Heart right ventricle (tissue), 16 donors: Measurements from ENCODE around the gene MTURN. TPM values are rescaled to one million over a fixed set of nuclear protein-coding genes. Genes with fewer than 3 reads are reported as not detected.

Source experiments
- ATAC-seq, 8 donors: fragments of 200-7000 bp; cut with Tn5 transposase; one replicate each; pipeline ENCODE4 v1.9.1; 2020; ENCODE audit warnings: mild to moderate bottlenecking in 8 of 8, moderate library complexity in 8 of 8, moderate number of reproducible peaks in 1 of 8
- DNase-seq, 2 donors: peaks; one replicate each; pipeline ENCODE4 v3.0.0-alpha.2; 2020
- H3K27ac ChIP-seq, 10 donors: fragments of 200-600 bp; sonication (generic) in 2 of 10; one replicate each; pipeline versions ENCODE4 v1.5.0 to v1.8.0; 2020 to 2022; ENCODE audit warnings: mild to moderate bottlenecking in 3 of 10
- H3K27me3 ChIP-seq, 7 donors: fragments of 200-600 bp; one replicate each; pipeline ENCODE4 v1.8.0; 2021 to 2022; ENCODE audit warnings: mild to moderate bottlenecking in 2 of 7
- H3K36me3 ChIP-seq, 9 donors: fragments of 200-600 bp; sonication (generic) in 1 of 9; one replicate each; pipeline versions ENCODE4 v1.5.0 to v1.8.0; 2020 to 2022; ENCODE audit warnings: mild to moderate bottlenecking in 2 of 9
- H3K4me1 ChIP-seq, 9 donors: fragments of 200-600 bp; sonication (generic) in 1 of 9; one replicate each; pipeline versions ENCODE4 v1.5.0 to v1.8.0; 2020 to 2022; ENCODE audit warnings: mild to moderate bottlenecking in 4 of 9
- H3K4me3 ChIP-seq, 10 donors: fragments of 200-600 bp; sonication (generic) in 2 of 10; one replicate each; pipeline versions ENCODE4 v1.5.0 to v1.8.0; 2020 to 2022; ENCODE audit warnings: mild to moderate bottlenecking in 7 of 10, moderate library complexity in 2 of 10
- H3K9me3 ChIP-seq, 11 donors: fragments of 200-600 bp in 10 of 11; sonication (generic) in 2 of 11; one replicate each; pipeline versions ENCODE4 v1.5.0 to v1.8.0; 2013 to 2022; ENCODE audit warnings: mild to moderate bottlenecking in 2 of 11, control low read depth in 1 of 11, moderate library complexity in 1 of 11
- WGBS, 2 donors: extraction: QIAGEN DNeasy Blood & Tissue Kit; methylation state at CpG; one replicate each; pipeline ENCODE4 v1.1.7; 2013; ENCODE audit warnings: inconsistent platforms in 1 of 2; 5-methylcytosine and 5-hydroxymethylcytosine counted together
- intact Hi-C, 10 donors: fragments of 100-400 bp; cut with DNase I; formaldehyde crosslinking; loops; one replicate each; pipeline versions ENCODE4 v1.11.1 to v1.14.2; 2022
- polyA plus RNA-seq, 2 donors: library from polyadenylated mRNA; stranded (reverse); fragments of 200-250 nt; gene quantifications; one replicate each; pipeline ENCODE4 v1.2.3, GENCODE V29; 2013
- total RNA-seq, 10 donors: library from RNA; stranded (reverse); fragmentation: NEBNext Ultra II Directional in 3 of 10; extraction: Animal tissue kit (Norgen Biotek cat#: 25700) in 3 of 10; gene quantifications; one replicate each; pipeline versions ENCODE4 v1.2.1 to v1.2.4, GENCODE V29; 2021 to 2023
- TF ChIP-seq, protein P1 (sequence below), 9 donors: fragments of 200-600 bp; sonication (generic) in 2 of 9; IDR thresholded peaks; one replicate each; pipeline versions ENCODE4 v1.5.0 to v1.8.0; 2021 to 2022; ENCODE audit warnings: antibody characterized with exemption in 9 of 9, mild to moderate bottlenecking in 5 of 9, moderate library complexity in 1 of 9
- donor health status: Arrhythmogenic right ventricular cardiomyopathy.
- donor health status: ischemic (EF 13 %, LVEDD 7.1; RV severe dilation, severe dysfunction).
- donor health status: healthy with polysubstance abuse.
- donor health status: DM: no; HTN: yes; CAD: no.
- donor health status: DM: no; HTN: no; CAD: no.
- donor health status: ischemic (EF 25% LVEDD 6.9; RV normal size, moderate dysfunction).
- donor health status: ischemic (EF 25% LVEDD 5.7; RV mildly dilated, moderate dysfunction).
- donor health status: healthy.
- donor health status: DM: yes; HTN: yes; CAD: no.
- donor health status: Ischemic cardiomyopathy.
- donor health status: ischemic (EF 35%, LVEDD 5.7; RV mildly dilated, moderate dysfunction).
- donor health status: nonischemic (EF 11% LVEDD 7.7; RV severe dilation, severe dysfunction).
- donor health status: DM: yes; HTN: yes; CAD: no.
- donor health status: PGD.
- donor health status: ischemic (EF 29% LVEDD 5.4; RV normal size, mild dysfunction).
- donor health status: nonischemic (EF 23%, LVEDD 6.1; RV moderate dilation, normal function).

Gene MTURN
- total and polyA plus RNA-seq, 12 donors: 8.8 to 46.4 (median 29.0) TPM

DNA sequence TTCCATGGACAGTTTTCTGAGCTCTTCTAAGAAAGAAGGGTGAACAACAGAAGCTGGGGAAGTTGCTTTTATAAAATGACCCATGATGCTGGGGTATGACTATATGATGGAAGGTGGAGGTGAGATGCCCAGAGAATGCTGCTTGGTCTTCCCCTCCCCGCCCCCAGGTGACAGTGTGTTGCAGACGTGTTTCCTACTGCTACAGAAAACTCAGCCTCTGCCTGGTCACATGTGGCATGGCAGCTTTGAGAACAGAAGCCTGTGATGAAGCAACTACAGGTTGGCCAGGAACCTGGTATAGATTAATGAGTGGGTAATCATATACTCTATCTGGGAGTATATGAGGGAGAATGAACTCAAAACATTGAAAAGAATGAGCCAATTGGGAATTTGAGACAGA, 67.1 kb downstream of the MTURN start:
- Histone ChIP-seq H3K27me3 (no peaks in the 10 kb centered on the region), H3K4me3 (no peak overlapping the region), H3K27ac (peak overlapping the region in 1 of 10 donors; percentile 41), H3K4me1 (peaks cover 0 to 18% (median 7%) of the 10 kb centered on the region in 9 donors), H3K9me3 (peaks cover 0 to 10% (median 0%) of the 10 kb centered on the region in 11 donors), H3K36me3 (no peaks in the 10 kb centered on the region)
- TF ChIP-seq, protein P1, sequence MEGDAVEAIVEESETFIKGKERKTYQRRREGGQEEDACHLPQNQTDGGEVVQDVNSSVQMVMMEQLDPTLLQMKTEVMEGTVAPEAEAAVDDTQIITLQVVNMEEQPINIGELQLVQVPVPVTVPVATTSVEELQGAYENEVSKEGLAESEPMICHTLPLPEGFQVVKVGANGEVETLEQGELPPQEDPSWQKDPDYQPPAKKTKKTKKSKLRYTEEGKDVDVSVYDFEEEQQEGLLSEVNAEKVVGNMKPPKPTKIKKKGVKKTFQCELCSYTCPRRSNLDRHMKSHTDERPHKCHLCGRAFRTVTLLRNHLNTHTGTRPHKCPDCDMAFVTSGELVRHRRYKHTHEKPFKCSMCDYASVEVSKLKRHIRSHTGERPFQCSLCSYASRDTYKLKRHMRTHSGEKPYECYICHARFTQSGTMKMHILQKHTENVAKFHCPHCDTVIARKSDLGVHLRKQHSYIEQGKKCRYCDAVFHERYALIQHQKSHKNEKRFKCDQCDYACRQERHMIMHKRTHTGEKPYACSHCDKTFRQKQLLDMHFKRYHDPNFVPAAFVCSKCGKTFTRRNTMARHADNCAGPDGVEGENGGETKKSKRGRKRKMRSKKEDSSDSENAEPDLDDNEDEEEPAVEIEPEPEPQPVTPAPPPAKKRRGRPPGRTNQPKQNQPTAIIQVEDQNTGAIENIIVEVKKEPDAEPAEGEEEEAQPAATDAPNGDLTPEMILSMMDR (IDR thresholded peaks at IDR 0.05): no peak
- intact Hi-C loops: no loop called here
- WGBS, 2 donors: 93 to 98% methylated on average over 2 of the region's 2 CpGs
- no peak for DNase-seq
- ATAC-seq: no peak

DNA sequence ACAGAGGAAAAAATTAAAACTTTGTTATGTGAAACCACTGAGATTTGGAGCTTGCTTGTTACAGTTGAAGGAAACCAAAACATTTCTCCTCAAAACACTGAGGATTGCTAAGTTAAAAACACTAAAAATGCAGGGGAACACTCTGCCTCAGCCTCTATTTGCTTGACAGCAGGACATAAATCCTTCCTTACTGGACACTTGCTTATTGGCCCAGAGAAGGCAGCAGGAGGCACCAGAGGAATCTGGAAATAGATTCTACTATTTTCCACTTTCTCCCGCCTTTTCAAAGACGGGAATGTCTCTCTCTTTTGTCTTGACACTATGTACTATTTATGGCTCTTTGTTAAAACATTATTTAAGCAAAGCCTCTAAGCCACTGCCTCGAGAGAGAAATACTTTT, 67.9 kb downstream of the MTURN start:
- ATAC-seq (no peak), DNase-seq (no peak)
- Histone ChIP-seq H3K36me3 (no peaks in the 10 kb centered on the region), H3K9me3 (peaks cover 0 to 2% (median 0%) of the 10 kb centered on the region in 11 donors), H3K27me3 (no peaks in the 10 kb centered on the region), H3K27ac (no peak overlapping the region), H3K4me1 (peaks cover 0 to 18% (median 7%) of the 10 kb centered on the region in 9 donors), H3K4me3 (no peak overlapping the region)
- TF ChIP-seq, protein P1 (IDR thresholded peaks at IDR 0.05): no peak
- intact Hi-C loops: no loop called here
- WGBS, 2 donors: 70 to 77% methylated on average over 3 of the region's 3 CpGs

DNA sequence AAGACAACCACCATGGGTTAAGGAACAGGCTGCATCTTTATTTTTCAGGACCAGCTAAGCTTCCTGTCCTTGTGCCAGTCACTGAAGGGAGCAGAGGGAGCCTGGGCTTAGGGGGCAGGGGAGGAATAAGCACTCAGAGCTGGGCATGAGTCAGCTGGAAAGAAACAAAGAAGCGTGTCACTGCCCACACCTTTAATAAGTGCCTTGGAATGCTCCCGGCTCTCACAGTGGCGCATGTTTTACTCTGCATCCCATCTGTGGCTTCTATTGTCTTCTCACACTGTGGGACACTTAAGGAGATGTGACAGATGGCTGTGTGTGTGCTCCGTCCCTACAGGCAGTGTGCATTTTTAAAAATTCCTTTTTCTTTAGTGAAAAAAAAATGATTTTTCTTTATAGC, 71.7 kb downstream of the MTURN start:
- Histone ChIP-seq H3K9me3 (no peaks in the 10 kb centered on the region), H3K27ac (no peak overlapping the region), H3K27me3 (no peaks in the 10 kb centered on the region), H3K4me1 (peaks cover 0 to 3% (median 0%) of the 10 kb centered on the region in 9 donors), H3K4me3 (no peak overlapping the region), H3K36me3 (no peaks in the 10 kb centered on the region)
- intact Hi-C loops: no loop called here
- WGBS, 2 donors: 70 to 77% methylated on average over 4 of the region's 4 CpGs
- TF ChIP-seq, protein P1 (IDR thresholded peaks at IDR 0.05): no peak
- DNase-seq (no peak), ATAC-seq (peak in 2 of 8 donors; percentile 26 to 29)

DNA sequence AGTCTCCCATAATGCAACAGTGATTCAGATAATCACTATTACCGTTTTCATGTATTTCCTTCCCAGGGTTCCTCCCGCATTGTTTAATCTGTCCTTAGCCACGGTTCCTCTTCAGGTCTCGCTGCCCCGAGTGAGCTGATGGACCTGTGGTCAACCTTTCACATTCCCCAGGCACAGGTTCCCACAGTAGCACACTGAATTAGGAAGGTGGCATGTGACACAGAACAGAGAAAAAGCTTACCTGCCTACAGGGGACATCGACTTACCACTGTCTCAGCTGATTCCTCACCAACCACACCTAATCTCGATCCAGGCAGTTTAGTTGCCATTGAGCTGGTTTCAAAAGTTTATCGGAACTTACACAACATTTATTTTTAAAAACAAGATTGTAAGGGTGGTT, 72.2 kb downstream of the MTURN start:
- TF ChIP-seq, protein P1 (IDR thresholded peaks at IDR 0.05): no peak
- Histone ChIP-seq H3K4me3 (no peak overlapping the region), H3K27ac (no peak overlapping the region), H3K27me3 (no peaks in the 10 kb centered on the region), H3K9me3 (no peaks in the 10 kb centered on the region), H3K36me3 (no peaks in the 10 kb centered on the region), H3K4me1 (peaks cover 0 to 3% (median 0%) of the 10 kb centered on the region in 9 donors)
- 70 to 74% methylated on average over 8 of the region's 8 CpGs for WGBS, 2 donors
- DNase-seq: no peak
- ATAC-seq: no peak
- intact Hi-C loops: no loop called here
